BLaER1 (cell line): ENCODE measurements around the gene GLS.

Source experiments
- H3K27ac ChIP-seq: shearing (Covaris generic); formaldehyde crosslinking; 2 replicates; pipeline ENCODE4 v1.8.1; 2022
- H3K27me3 ChIP-seq: shearing (Covaris generic); formaldehyde crosslinking; 2 replicates; pipeline ENCODE4 v1.8.1; 2022
- H3K36me3 ChIP-seq: shearing (Covaris generic); formaldehyde crosslinking; 2 replicates; pipeline ENCODE4 v1.8.1; 2022
- H3K4me1 ChIP-seq: shearing (Covaris generic); formaldehyde crosslinking; 2 replicates; pipeline ENCODE4 v1.8.1; 2022
- H3K4me2 ChIP-seq: shearing (Covaris generic); formaldehyde crosslinking; 2 replicates; pipeline ENCODE4 v1.8.1; 2022
- H3K4me3 ChIP-seq: shearing (Covaris generic); formaldehyde crosslinking; 2 replicates; pipeline ENCODE4 v1.8.1; 2022
- H3K9ac ChIP-seq: shearing (Covaris generic); formaldehyde crosslinking; 2 replicates; pipeline ENCODE4 v1.8.1; 2022
- H3K9me3 ChIP-seq: shearing (Covaris generic); formaldehyde crosslinking; 2 replicates; pipeline ENCODE4 v1.8.1; 2022
- H4K20me1 ChIP-seq: shearing (Covaris generic); formaldehyde crosslinking; 2 replicates; pipeline ENCODE4 v1.8.1; 2022
- Cebpa-rat ChIP-seq: shearing (Covaris generic); IDR thresholded peaks from 2 replicates; pipeline ENCODE4 v1.8.1; 2022

The GLS gene

GRCh38 chr2:190974629-190975361 lies 94.2 kb downstream of the GLS start:
- TF ChIP-seq Cebpa-rat = no peak
- Histone ChIP-seq H3K27ac (0 out of 2 replicates have a peak overlapping the region, but pooled peaks have one; percentile 16), H3K4me2 (no peak overlapping the region), H3K9ac (no peak overlapping the region), H3K4me1 (peaks cover 46% of the 10 kb centered on the region), H4K20me1 (no peaks in the 10 kb centered on the region), H3K4me3 (no peak overlapping the region), H3K36me3 (peaks cover 73% of the 10 kb centered on the region), H3K27me3 (no peaks in the 10 kb centered on the region), H3K9me3 (peaks cover 20% of the 10 kb centered on the region)

- no peak overlapping the region for H3K4me3 ChIP-seq
- H3K27me3 ChIP-seq = no peaks in the 10 kb centered on the region
- TF ChIP-seq Cebpa-rat = no peak
- peaks cover 20% of the 10 kb centered on the region for H3K9me3 ChIP-seq
- no peak overlapping the region for H3K4me2 ChIP-seq
- peaks cover 68% of the 10 kb centered on the region for H3K36me3 ChIP-seq
- H3K4me1 ChIP-seq = peaks cover 46% of the 10 kb centered on the region
- no peak overlapping the region for H3K27ac ChIP-seq
- no peak overlapping the region for H3K9ac ChIP-seq
- H4K20me1 ChIP-seq = no peaks in the 10 kb centered on the region
These were observed 95.9 kb downstream of the GLS start for GRCh38 chr2:190976521-190976920.

- Histone ChIP-seq H3K9me3 (peaks cover 13% of the 10 kb centered on the region), H3K36me3 (peaks cover 62% of the 10 kb centered on the region), H3K27ac (no peak overlapping the region), H4K20me1 (no peaks in the 10 kb centered on the region), H3K4me3 (no peak overlapping the region), H3K9ac (no peak overlapping the region), H3K4me1 (peaks cover 46% of the 10 kb centered on the region), H3K27me3 (no peaks in the 10 kb centered on the region), H3K4me2 (no peak overlapping the region)
- TF ChIP-seq Cebpa-rat = no peak
These were observed 96.9 kb downstream of the GLS start for GRCh38 chr2:190977505-190977904.

- Histone ChIP-seq H3K4me2 (peak overlapping the region; percentile 92), H3K9me3 (peaks cover 12% of the 10 kb centered on the region; the same call in 1 of the 2 replicates), H3K4me1 (peaks cover 46% of the 10 kb centered on the region), H3K36me3 (peaks cover 62% of the 10 kb centered on the region), H4K20me1 (no peaks in the 10 kb centered on the region), H3K9ac (no peak overlapping the region), H3K4me3 (no peak overlapping the region), H3K27ac (peak overlapping the region; percentile 94; the same call in 1 of the 2 replicates), H3K27me3 (no peaks in the 10 kb centered on the region)
- TF ChIP-seq Cebpa-rat = no peak
These were observed 97.9 kb downstream of the GLS start for GRCh38 chr2:190978389-190979053.

- TF ChIP-seq Cebpa-rat = no peak
- H3K4me3 ChIP-seq = peak overlapping the region; percentile 53
- H3K27me3 ChIP-seq = no peaks in the 10 kb centered on the region
- peaks cover 46% of the 10 kb centered on the region for H3K4me1 ChIP-seq
- H3K9me3 ChIP-seq = peaks cover 11% of the 10 kb centered on the region; the same call in 1 of the 2 replicates
- H3K27ac ChIP-seq = peak overlapping the region; percentile 94
- no peaks in the 10 kb centered on the region for H4K20me1 ChIP-seq
- peak overlapping the region; percentile 92 for H3K4me2 ChIP-seq
- peak overlapping the region; percentile 80 for H3K9ac ChIP-seq
- peaks cover 62% of the 10 kb centered on the region for H3K36me3 ChIP-seq
These were observed 99.4 kb downstream of the GLS start for GRCh38 chr2:190979906-190980629.

GRCh38 chr2:190980630-190981209 lies 100.1 kb downstream of the GLS start:
- Histone ChIP-seq H3K27me3 (no peaks in the 10 kb centered on the region), H3K4me2 (peak overlapping the region; percentile 92), H3K36me3 (peaks cover 62% of the 10 kb centered on the region), H4K20me1 (no peaks in the 10 kb centered on the region), H3K27ac (peak overlapping the region; percentile 94), H3K4me3 (peak overlapping the region; percentile 53), H3K9ac (peak overlapping the region; percentile 80), H3K4me1 (peaks cover 46% of the 10 kb centered on the region), H3K9me3 (peaks cover 11% of the 10 kb centered on the region; the same call in 1 of the 2 replicates)
- TF ChIP-seq Cebpa-rat = no peak

GRCh38 chr2:190981333-190981732 lies 100.7 kb downstream of the GLS start:
- no peak overlapping the region for H3K4me3 ChIP-seq
- peaks cover 11% of the 10 kb centered on the region; the same call in 1 of the 2 replicates for H3K9me3 ChIP-seq
- peaks cover 62% of the 10 kb centered on the region for H3K36me3 ChIP-seq
- H3K4me1 ChIP-seq = peaks cover 48% of the 10 kb centered on the region
- H3K27me3 ChIP-seq = no peaks in the 10 kb centered on the region
- H4K20me1 ChIP-seq = no peaks in the 10 kb centered on the region
- H3K9ac ChIP-seq = no peak overlapping the region; the same call in 1 of the 2 replicates
- H3K27ac ChIP-seq = peak overlapping the region; percentile 94
- TF ChIP-seq Cebpa-rat = no peak
- H3K4me2 ChIP-seq = peak overlapping the region; percentile 92

GRCh38 chr2:190981733-190982132 lies 101.1 kb downstream of the GLS start:
- Histone ChIP-seq H3K4me1 (peaks cover 52% of the 10 kb centered on the region), H3K27ac (peak overlapping the region; percentile 94)
- TF ChIP-seq Cebpa-rat = no peak

GRCh38 chr2:190982262-190983034 lies 101.8 kb downstream of the GLS start:
- Histone ChIP-seq H3K27me3 (no peaks in the 10 kb centered on the region), H3K4me3 (no peak overlapping the region), H3K4me2 (peak overlapping the region; percentile 92; the same call in 1 of the 2 replicates), H3K36me3 (peaks cover 65% of the 10 kb centered on the region), H3K9ac (no peak overlapping the region), H4K20me1 (no peaks in the 10 kb centered on the region), H3K27ac (no peak overlapping the region), H3K4me1 (peaks cover 54% of the 10 kb centered on the region), H3K9me3 (peaks cover 11% of the 10 kb centered on the region; the same call in 1 of the 2 replicates)
- no peak for TF ChIP-seq Cebpa-rat

More at GRCh38 chr2:190981733-190982132, 101.1 kb downstream of the GLS start:
- peaks cover 11% of the 10 kb centered on the region; the same call in 1 of the 2 replicates for H3K9me3 ChIP-seq
- H3K4me2 ChIP-seq = peak overlapping the region; percentile 92
- no peaks in the 10 kb centered on the region for H3K27me3 ChIP-seq
- peaks cover 62% of the 10 kb centered on the region for H3K36me3 ChIP-seq
- no peaks in the 10 kb centered on the region for H4K20me1 ChIP-seq
- H3K9ac ChIP-seq = no peak overlapping the region
- H3K4me3 ChIP-seq = no peak overlapping the region
